Measurements from ENCODE around the gene SMYD3.

The SMYD3 gene

GRCh38 chr1:246447501-246447900 lies 59.6 kb downstream of the SMYD3 start:
- Histone ChIP-seq H3K27me3 (replicated peaks; ENCODE audit: insufficient read depth, low read length) (no peaks in the 10 kb centered on the region), H3K4me1 (ENCODE audit: low read length) (no peaks in the 10 kb centered on the region), H3K4me3 (ENCODE audit: low read length) (no peak overlapping the region), H4K20me1 (ENCODE audit: insufficient read depth, low read length) (no peaks in the 10 kb centered on the region), H3K27ac (ENCODE audit: low read length) (no peak overlapping the region), H3K36me3 (replicated peaks; ENCODE audit: insufficient read depth, low read length) (no peaks in the 10 kb centered on the region), H3K9ac (ENCODE audit: low read length) (no peak overlapping the region), H3K9me2 (replicated peaks; ENCODE audit: insufficient read depth, low read length) (no peaks in the 10 kb centered on the region), H2AFZ (ENCODE audit: low read length) (no peak overlapping the region), H3K79me2 (ENCODE audit: low read length) (no peaks in the 10 kb centered on the region), H3K9me3 (replicated peaks; ENCODE audit: insufficient read depth, low read length) (no peaks in the 10 kb centered on the region), H3K4me2 (ENCODE audit: low read depth, low read length) (no peak overlapping the region), H3F3A (ENCODE audit: insufficient read depth, low read length) (no peaks in the 10 kb centered on the region)
- DNase-seq: no peak
- TF ChIP-seq EZH2 (optimal IDR thresholded peaks at IDR 0.05; ENCODE audit: low read depth, low read length) (no peak), EZH2phosphoT487 (IDR thresholded peaks at IDR 0.05; ENCODE audit: low read length) (no peak)
- TF ChIP-seq, protein P1, sequence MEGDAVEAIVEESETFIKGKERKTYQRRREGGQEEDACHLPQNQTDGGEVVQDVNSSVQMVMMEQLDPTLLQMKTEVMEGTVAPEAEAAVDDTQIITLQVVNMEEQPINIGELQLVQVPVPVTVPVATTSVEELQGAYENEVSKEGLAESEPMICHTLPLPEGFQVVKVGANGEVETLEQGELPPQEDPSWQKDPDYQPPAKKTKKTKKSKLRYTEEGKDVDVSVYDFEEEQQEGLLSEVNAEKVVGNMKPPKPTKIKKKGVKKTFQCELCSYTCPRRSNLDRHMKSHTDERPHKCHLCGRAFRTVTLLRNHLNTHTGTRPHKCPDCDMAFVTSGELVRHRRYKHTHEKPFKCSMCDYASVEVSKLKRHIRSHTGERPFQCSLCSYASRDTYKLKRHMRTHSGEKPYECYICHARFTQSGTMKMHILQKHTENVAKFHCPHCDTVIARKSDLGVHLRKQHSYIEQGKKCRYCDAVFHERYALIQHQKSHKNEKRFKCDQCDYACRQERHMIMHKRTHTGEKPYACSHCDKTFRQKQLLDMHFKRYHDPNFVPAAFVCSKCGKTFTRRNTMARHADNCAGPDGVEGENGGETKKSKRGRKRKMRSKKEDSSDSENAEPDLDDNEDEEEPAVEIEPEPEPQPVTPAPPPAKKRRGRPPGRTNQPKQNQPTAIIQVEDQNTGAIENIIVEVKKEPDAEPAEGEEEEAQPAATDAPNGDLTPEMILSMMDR (IDR thresholded peaks at IDR 0.05; ENCODE audit: low read length): no peak

DNA sequence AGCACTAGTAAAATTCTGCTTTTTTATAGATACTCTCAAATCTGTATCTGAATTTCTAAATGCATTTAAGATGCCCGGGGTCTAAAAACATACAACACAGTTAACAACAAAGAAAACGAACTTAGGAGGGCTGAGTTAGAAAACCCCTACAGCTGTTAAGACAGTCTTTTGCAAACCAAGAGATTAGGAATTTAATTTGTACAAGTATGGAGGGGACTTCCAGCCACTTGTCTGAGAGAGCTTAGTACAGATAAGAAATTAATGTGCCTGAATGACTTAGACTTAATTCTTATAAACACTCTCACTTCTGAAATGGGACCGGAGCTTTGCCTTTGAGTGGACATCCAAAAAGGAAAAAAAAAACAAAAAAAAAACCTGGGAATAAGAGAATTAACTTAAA lies 61.6 kb downstream of the SMYD3 start:
- H3K27ac ChIP-seq (ENCODE audit: low read length): no peak overlapping the region
- H3K79me2 ChIP-seq (ENCODE audit: low read length): no peaks in the 10 kb centered on the region
- no peak overlapping the region for H3K4me2 ChIP-seq (ENCODE audit: low read depth, low read length)
- no peaks in the 10 kb centered on the region for H4K20me1 ChIP-seq (ENCODE audit: insufficient read depth, low read length)
- no peak overlapping the region for H3K9ac ChIP-seq (ENCODE audit: low read length)
- DNase-seq: no peak
- H3K4me1 ChIP-seq (ENCODE audit: low read length): no peaks in the 10 kb centered on the region
- no peaks in the 10 kb centered on the region for H3K9me2 ChIP-seq (replicated peaks; ENCODE audit: insufficient read depth, low read length)
- H3K27me3 ChIP-seq (replicated peaks; ENCODE audit: insufficient read depth, low read length): no peaks in the 10 kb centered on the region
- H3K36me3 ChIP-seq (replicated peaks; ENCODE audit: insufficient read depth, low read length): no peaks in the 10 kb centered on the region
- TF ChIP-seq EZH2 (optimal IDR thresholded peaks at IDR 0.05; ENCODE audit: low read depth, low read length) (no peak), EZH2phosphoT487 (IDR thresholded peaks at IDR 0.05; ENCODE audit: low read length) (no peak)
- TF ChIP-seq, protein P1 (IDR thresholded peaks at IDR 0.05; ENCODE audit: low read length): no peak
- no peaks in the 10 kb centered on the region for H3F3A ChIP-seq (ENCODE audit: insufficient read depth, low read length)
- H3K4me3 ChIP-seq (ENCODE audit: low read length): no peak overlapping the region
- H3K9me3 ChIP-seq (replicated peaks; ENCODE audit: insufficient read depth, low read length): no peaks in the 10 kb centered on the region
- H2AFZ ChIP-seq (ENCODE audit: low read length): no peak overlapping the region

GRCh38 chr1:246444617-246445016 lies 62.5 kb downstream of the SMYD3 start:
- H3K9ac ChIP-seq (ENCODE audit: low read length): no peak overlapping the region
- H3K79me2 ChIP-seq (ENCODE audit: low read length): no peaks in the 10 kb centered on the region
- no peak overlapping the region for H3K4me3 ChIP-seq (ENCODE audit: low read length)
- TF ChIP-seq EZH2phosphoT487 (IDR thresholded peaks at IDR 0.05; ENCODE audit: low read length) (no peak), EZH2 (optimal IDR thresholded peaks at IDR 0.05; ENCODE audit: low read depth, low read length) (no peak)
- TF ChIP-seq, protein P1 (IDR thresholded peaks at IDR 0.05; ENCODE audit: low read length): no peak
- H3K4me1 ChIP-seq (ENCODE audit: low read length): no peaks in the 10 kb centered on the region
- H4K20me1 ChIP-seq (ENCODE audit: insufficient read depth, low read length): no peaks in the 10 kb centered on the region
- H3K9me3 ChIP-seq (replicated peaks; ENCODE audit: insufficient read depth, low read length): no peaks in the 10 kb centered on the region
- H3K4me2 ChIP-seq (ENCODE audit: low read depth, low read length): no peak overlapping the region
- no peaks in the 10 kb centered on the region for H3K27me3 ChIP-seq (replicated peaks; ENCODE audit: insufficient read depth, low read length)
- H3F3A ChIP-seq (ENCODE audit: insufficient read depth, low read length): no peaks in the 10 kb centered on the region
- H3K36me3 ChIP-seq (replicated peaks; ENCODE audit: insufficient read depth, low read length): no peaks in the 10 kb centered on the region
- no peak overlapping the region for H3K27ac ChIP-seq (ENCODE audit: low read length)
- DNase-seq: no peak
- no peaks in the 10 kb centered on the region for H3K9me2 ChIP-seq (replicated peaks; ENCODE audit: insufficient read depth, low read length)
- no peak overlapping the region for H2AFZ ChIP-seq (ENCODE audit: low read length)
